Mucosa of rectum (tissue), 2 donors: ENCODE data around the gene SLC16A14.
"Not testable (repeated sequence)": the region's sequence is repeated elsewhere in the genome, so short reads cannot be mapped to it uniquely, and the experiment has no call there.

Experiments used
- H3K27ac ChIP-seq, 2 donors: one replicate each; pipeline ENCODE4 v1.7.0; 2013; ENCODE audit warnings: inconsistent platforms in 2 of 2, low read depth in 2 of 2, low read length in 2 of 2
- H3K27me3 ChIP-seq, 2 donors: one replicate each; pipeline ENCODE4 v1.7.0; 2013; ENCODE audit warnings: low read length in 2 of 2; ENCODE audit not compliant: control insufficient read depth in 2 of 2, insufficient read depth in 2 of 2
- H3K36me3 ChIP-seq, 2 donors: one replicate each; pipeline ENCODE4 v1.7.0; 2013; ENCODE audit warnings: low read length in 2 of 2; ENCODE audit not compliant: control insufficient read depth in 2 of 2, insufficient read depth in 2 of 2
- H3K4me1 ChIP-seq, 2 donors: one replicate each; pipeline ENCODE4 v1.7.0; 2013; ENCODE audit warnings: low read length in 2 of 2, mild to moderate bottlenecking in 1 of 2; ENCODE audit not compliant: control insufficient read depth in 2 of 2, insufficient read depth in 2 of 2
- H3K4me3 ChIP-seq, 2 donors: one replicate each; pipeline ENCODE4 v1.7.0; 2013; ENCODE audit warnings: low read length in 2 of 2
- H3K9ac ChIP-seq, 2 donors: one replicate each; pipeline ENCODE4 v1.7.0; 2013; ENCODE audit warnings: low read length in 2 of 2, low read depth in 1 of 2, mild to moderate bottlenecking in 1 of 2
- H3K9me3 ChIP-seq, 2 donors: one replicate each; pipeline ENCODE4 v1.7.0; 2013; ENCODE audit warnings: low read length in 2 of 2; ENCODE audit not compliant: control insufficient read depth in 2 of 2
- donor health status: healthy.
- donor health status: Normal muscosa, but diverticular disease.

Gene SLC16A14

GRCh38 chr2:230068651-230069055 is at the start of gene SLC16A14:
Gene SLC16A14 (minus strand): TSS chr2:230068924. CDS start chr2:230059352, 9,572 bp downstream.
- Histone ChIP-seq H3K9me3 (no peaks in the 10 kb centered on the region), H3K27ac (peak within 1 kb of the TSS; percentile 19 to 28), H3K27me3 (no peaks in the 10 kb centered on the region), H3K4me1 (peaks cover 4 to 14% of the 10 kb centered on the region in 2 donors), H3K9ac (peak within 1 kb of the TSS; percentile 56 to 69), H3K4me3 (peak within 1 kb of the TSS; percentile 62 to 71), H3K36me3 (no peaks in the 10 kb centered on the region)

- Histone ChIP-seq H3K9ac (no peak overlapping the region), H3K4me1 (no peaks in the 10 kb centered on the region), H3K4me3 (no peak overlapping the region), H3K27me3 (no peaks in the 10 kb centered on the region), H3K9me3 (peaks cover 0 to 2% of the 10 kb centered on the region in 2 donors), H3K27ac (no peak overlapping the region), H3K36me3 (no peaks in the 10 kb centered on the region)
Observed at GRCh38 chr2:230106771-230107170, 38.0 kb upstream of the SLC16A14 start.

DNA sequence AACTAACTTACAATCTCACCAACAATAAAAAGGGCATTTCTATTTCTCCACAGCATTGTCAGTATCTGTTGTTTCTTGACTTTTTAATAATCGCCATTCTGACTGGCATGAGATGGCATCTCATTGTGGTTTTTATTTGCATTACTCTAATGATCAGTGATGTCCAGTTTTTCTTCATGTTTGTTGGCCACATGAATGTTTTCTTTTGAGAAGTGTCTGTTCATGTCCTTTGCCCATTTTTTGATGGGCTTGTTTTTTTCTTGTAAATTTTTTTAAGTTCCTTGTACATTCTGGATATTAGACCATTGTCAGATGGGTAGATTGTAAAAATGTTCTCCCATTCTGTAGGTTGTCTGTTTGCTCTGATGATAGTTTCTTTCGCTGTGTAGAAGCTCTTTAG is 33.2 kb upstream of the SLC16A14 start:
- H3K27ac ChIP-seq, H3K4me1 ChIP-seq, H3K36me3 ChIP-seq, H3K9me3 ChIP-seq, H3K4me3 ChIP-seq, H3K27me3 ChIP-seq, H3K9ac ChIP-seq: not testable (repeated sequence)

- Histone ChIP-seq H3K27ac (no peak overlapping the region), H3K9ac (no peak overlapping the region), H3K9me3 (no peaks in the 10 kb centered on the region), H3K27me3 (no peaks in the 10 kb centered on the region), H3K4me3 (no peak overlapping the region), H3K4me1 (no peaks in the 10 kb centered on the region), H3K36me3 (no peaks in the 10 kb centered on the region)
Observed at GRCh38 chr2:230097841-230098240, 29.1 kb upstream of the SLC16A14 start.

GRCh38 chr2:230097424-230097823 is 28.7 kb upstream of the SLC16A14 start:
- Histone ChIP-seq H3K9me3 (no peaks in the 10 kb centered on the region), H3K27ac (no peak overlapping the region), H3K9ac (no peak overlapping the region), H3K36me3 (no peaks in the 10 kb centered on the region), H3K4me1 (no peaks in the 10 kb centered on the region), H3K4me3 (no peak overlapping the region), H3K27me3 (no peaks in the 10 kb centered on the region)

DNA sequence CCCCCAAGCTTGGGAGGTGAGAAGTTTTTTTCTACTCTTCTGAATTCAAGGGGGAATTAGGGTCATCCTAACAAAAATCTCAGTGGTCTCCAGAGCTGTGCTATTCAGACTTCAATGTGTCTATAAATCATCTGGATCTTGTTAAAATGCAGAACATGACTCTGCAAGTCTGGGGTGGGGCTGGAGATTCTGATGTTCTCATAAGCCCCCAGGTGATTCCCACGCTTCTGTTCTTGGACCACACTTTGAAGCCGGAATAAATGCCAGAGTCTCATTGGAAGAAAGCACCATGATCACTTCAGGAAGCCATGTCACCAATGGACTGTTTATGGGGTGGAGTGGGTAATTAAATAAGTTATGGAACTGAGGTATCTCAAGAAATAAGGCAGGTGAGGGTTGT is 22.2 kb upstream of the SLC16A14 start:
- no peak overlapping the region for H3K4me3 ChIP-seq
- no peak overlapping the region for H3K9ac ChIP-seq
- H3K9me3 ChIP-seq = no peaks in the 10 kb centered on the region
- no peaks in the 10 kb centered on the region for H3K4me1 ChIP-seq
- no peaks in the 10 kb centered on the region for H3K27me3 ChIP-seq
- no peak overlapping the region for H3K27ac ChIP-seq
- H3K36me3 ChIP-seq = no peaks in the 10 kb centered on the region

- H3K9ac ChIP-seq = no peak overlapping the region
- no peaks in the 10 kb centered on the region for H3K27me3 ChIP-seq
- no peaks in the 10 kb centered on the region for H3K36me3 ChIP-seq
- no peak overlapping the region for H3K27ac ChIP-seq
- H3K4me3 ChIP-seq = no peak overlapping the region
- H3K9me3 ChIP-seq = no peaks in the 10 kb centered on the region
- H3K4me1 ChIP-seq = no peaks in the 10 kb centered on the region
Observed at GRCh38 chr2:230085201-230085600, 16.5 kb upstream of the SLC16A14 start.

DNA sequence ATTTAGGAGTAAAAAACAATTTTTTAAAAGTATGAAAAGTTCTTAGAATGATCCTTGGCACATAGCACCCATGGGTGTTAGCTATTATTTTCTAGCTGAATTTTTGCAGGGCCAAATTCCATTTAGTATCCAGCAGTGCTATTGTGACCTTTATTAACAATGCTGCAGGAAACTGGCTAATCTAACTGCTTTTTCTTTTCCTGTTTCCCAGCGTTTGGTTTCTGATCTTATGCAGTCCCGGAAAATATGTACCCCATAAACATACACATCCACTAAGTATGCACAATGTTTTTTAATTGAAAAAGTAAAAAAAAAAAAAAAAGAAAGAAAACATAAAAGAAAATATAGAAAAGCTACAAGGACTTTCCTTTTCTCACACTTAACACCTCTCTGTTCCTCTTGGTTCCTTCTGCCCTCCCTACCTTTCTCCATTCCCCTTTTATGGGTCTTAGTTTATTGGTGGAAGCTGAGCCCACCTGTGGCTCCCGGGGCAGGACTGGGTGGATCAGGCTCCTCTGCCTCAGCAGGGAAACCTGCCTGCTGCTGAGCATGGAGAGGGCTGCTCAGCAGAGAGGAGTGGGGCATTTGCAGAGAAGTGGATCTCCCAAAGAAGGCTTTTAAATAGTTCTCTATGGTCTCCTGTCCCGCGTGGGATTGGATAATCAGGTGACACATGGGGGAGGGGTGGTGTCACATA is 9.3 kb upstream of the SLC16A14 start:
- H3K9ac ChIP-seq = no peak overlapping the region
- no peaks in the 10 kb centered on the region for H3K4me1 ChIP-seq
- H3K27me3 ChIP-seq = no peaks in the 10 kb centered on the region
- no peak overlapping the region for H3K4me3 ChIP-seq
- H3K36me3 ChIP-seq = no peaks in the 10 kb centered on the region
- H3K9me3 ChIP-seq = no peaks in the 10 kb centered on the region
- H3K27ac ChIP-seq = no peak overlapping the region

- no peaks in the 10 kb centered on the region for H3K4me1 ChIP-seq
- no peak overlapping the region for H3K9ac ChIP-seq
- no peak overlapping the region for H3K4me3 ChIP-seq
- no peaks in the 10 kb centered on the region for H3K36me3 ChIP-seq
- no peak overlapping the region for H3K27ac ChIP-seq
- no peaks in the 10 kb centered on the region for H3K27me3 ChIP-seq
- no peaks in the 10 kb centered on the region for H3K9me3 ChIP-seq
Observed at GRCh38 chr2:230076819-230077218, 8.1 kb upstream of the SLC16A14 start.

- H3K9me3 ChIP-seq = no peaks in the 10 kb centered on the region
- no peak overlapping the region for H3K27ac ChIP-seq
- no peak overlapping the region for H3K9ac ChIP-seq
- no peaks in the 10 kb centered on the region for H3K27me3 ChIP-seq
- H3K36me3 ChIP-seq = no peaks in the 10 kb centered on the region
- H3K4me3 ChIP-seq = no peak overlapping the region
- no peaks in the 10 kb centered on the region for H3K4me1 ChIP-seq
Observed at GRCh38 chr2:230075988-230076631, 7.4 kb upstream of the SLC16A14 start.
